Mesenteric fat pad (tissue), 1 donor: Measurements from ENCODE around the gene CAMK2A. TPM values are rescaled to one million over a fixed set of nuclear protein-coding genes. Genes with fewer than 3 reads are reported as not detected.

Source experiments
- DNase-seq: peaks from one replicate; pipeline ENCODE4 v3.0.0-alpha.2; 2020; ENCODE audit warnings: low spot score
- total RNA-seq: library from RNA; stranded (reverse); fragmentation: NEBNext Ultra II Directional; extraction: Animal tissue kit (Norgen Biotek cat#: 25700); gene quantifications from one replicate; pipeline ENCODE4 v1.2.1, GENCODE V29; 2021
- donor health status: DM: yes; HTN: yes; CAD: no.

CAMK2A gene
- total RNA-seq, 1 donor from 2014 or later: not detected

GRCh38 chr5:150215979-150216944, 73.3 kb downstream of the CAMK2A start:
- DNase-seq: no peak

- DNase-seq: no peak
Observed at GRCh38 chr5:150214289-150214688, 75.3 kb downstream of the CAMK2A start.

GRCh38 chr5:150213530-150213929, 76.0 kb downstream of the CAMK2A start:
- DNase-seq: no peak

GRCh38 chr5:150211156-150212030, 78.2 kb downstream of the CAMK2A start:
- DNase-seq: no peak

- DNase-seq: no peak
Observed at GRCh38 chr5:150210644-150211043, 78.9 kb downstream of the CAMK2A start.

GRCh38 chr5:150209099-150209635, 80.4 kb downstream of the CAMK2A start:
- DNase-seq: no peak

- no peak for DNase-seq
Observed at GRCh38 chr5:150208187-150209098, 81.1 kb downstream of the CAMK2A start.

- DNase-seq: no peak
Observed at GRCh38 chr5:150206779-150207115, 82.8 kb downstream of the CAMK2A start.

GRCh38 chr5:150206098-150206778, 83.3 kb downstream of the CAMK2A start:
- no peak for DNase-seq

- no peak for DNase-seq
Observed at GRCh38 chr5:150204590-150204960, 85.0 kb downstream of the CAMK2A start.

GRCh38 chr5:150203832-150204589, 85.6 kb downstream of the CAMK2A start:
- no peak for DNase-seq

- DNase-seq: no peak
Observed at GRCh38 chr5:150202501-150202900, 87.1 kb downstream of the CAMK2A start.

- DNase-seq: no peak
Observed at GRCh38 chr5:150197476-150197875, 92.1 kb downstream of the CAMK2A start.

- no peak for DNase-seq
Observed at GRCh38 chr5:150196986-150197385, 92.6 kb downstream of the CAMK2A start.

- DNase-seq: no peak
Observed at GRCh38 chr5:150196514-150196913, 93.1 kb downstream of the CAMK2A start.

- DNase-seq: no peak
Observed at GRCh38 chr5:150195736-150196485, 93.7 kb downstream of the CAMK2A start.

GRCh38 chr5:150192462-150192861, 97.1 kb downstream of the CAMK2A start:
- DNase-seq: no peak

GRCh38 chr5:150190987-150191386, 98.6 kb downstream of the CAMK2A start:
- no peak for DNase-seq

GRCh38 chr5:150190503-150190979, 99.0 kb downstream of the CAMK2A start:
- no peak for DNase-seq
